Hepatocyte (in vitro differentiated cells): ENCODE data around the gene SAXO2.
"Not testable (repeated sequence)": the region's sequence is repeated elsewhere in the genome, so short reads cannot be mapped to it uniquely, and the experiment has no call there.

ENCODE experiments used
- CTCF ChIP-seq: fragments of 200-600 bp; sonication (generic); IDR thresholded peaks from 2 replicates; pipeline ENCODE4 v1.5.1; 2016; ENCODE audit warnings: antibody characterized with exemption, mild to moderate bottlenecking; ENCODE audit not compliant: poor library complexity
- EZH2 ChIP-seq: fragments of 200-600 bp; sonication (generic); IDR thresholded peaks from 2 replicates; pipeline ENCODE4 v1.6.1; 2016; ENCODE audit warnings: antibody characterized with exemption, mild to moderate bottlenecking, borderline replicate concordance
- EZH2phosphoT487 ChIP-seq: fragments of 200-600 bp; sonication (generic); IDR thresholded peaks from one replicate; pipeline ENCODE4 v1.6.1; 2018; ENCODE audit warnings: antibody characterized with exemption, mild to moderate bottlenecking, low read depth, moderate library complexity; ENCODE audit not compliant: unreplicated experiment, severe bottlenecking

DNA sequence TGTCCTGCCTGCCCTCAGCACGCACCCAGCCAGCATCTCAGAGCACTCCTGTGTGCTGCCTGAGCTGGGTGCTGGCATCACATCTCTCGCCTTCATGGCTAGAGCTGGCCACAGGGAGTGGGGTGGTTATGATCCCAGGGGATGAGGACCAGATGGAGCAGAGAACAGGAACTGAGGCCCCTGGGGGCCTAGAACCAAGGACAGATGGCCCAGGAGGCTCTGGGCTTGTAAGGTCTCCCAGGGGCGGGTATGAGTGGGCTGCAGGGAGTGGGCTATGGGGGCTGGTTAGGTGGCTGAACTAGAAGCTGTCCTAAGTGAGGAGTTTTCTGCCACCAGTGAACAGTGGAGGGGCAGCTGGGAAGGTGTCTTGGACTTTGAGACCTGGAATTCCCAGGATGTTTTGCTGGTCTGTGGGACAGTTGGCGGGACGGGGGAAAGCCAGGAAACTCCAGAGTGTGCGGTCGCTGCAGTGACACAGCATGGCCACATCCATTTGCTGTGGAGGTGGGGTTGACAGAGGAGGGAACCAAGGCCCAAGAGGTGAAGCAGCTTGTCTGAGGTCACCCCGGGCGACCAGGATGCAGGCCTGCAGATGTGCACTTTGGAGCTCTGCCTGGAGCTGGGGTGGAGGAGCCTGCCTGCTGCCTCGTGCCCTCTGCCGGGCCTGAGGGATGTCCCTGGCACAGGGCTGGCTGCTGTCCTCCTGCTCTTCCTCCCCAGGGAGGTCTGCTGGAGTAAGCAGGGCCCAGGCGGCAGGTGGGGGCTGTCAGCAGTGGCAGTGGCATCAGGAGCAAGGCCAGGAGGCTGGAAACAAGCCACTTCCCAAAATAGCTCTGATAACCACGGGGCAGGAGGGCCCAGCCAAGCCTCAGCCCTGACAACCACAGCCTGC, 70.3 kb downstream of the SAXO2 start:
- not testable (repeated sequence) for TF ChIP-seq CTCF, EZH2, EZH2phosphoT487
